Calu3 (cell line): ENCODE results near the gene ITPK1. TPM values are rescaled to one million over a fixed set of nuclear protein-coding genes. Genes with fewer than 3 reads are reported as not detected.

Experiments
- BruUV-seq: library from RNA; stranded (reverse); fragments of 400-500 nt; replicated peaks from 2 replicates; lab custom pipeline; 2021; lab: Mats Ljungman, UMichigan
- CTCF ChIA-PET: fragments of 300-600 bp; sonication (Branson Sonifier 250); formaldehyde crosslinking; loops from one replicate; lab custom pipeline; 2022; ENCODE audit warnings: antibody characterized with exemption; lab: Charles Lee
- DNase-seq: peaks from one replicate; pipeline ENCODE4 v3.0.0; 2022
- H3K27ac Mint-ChIP-seq: one replicate; pipeline ENCODE4 v1.8.0; 2022; ENCODE audit warnings: mixed read lengths; ENCODE audit not compliant: unreplicated experiment
- H3K27me3 Mint-ChIP-seq: one replicate; pipeline ENCODE4 v1.8.0; 2022; ENCODE audit warnings: mixed read lengths; ENCODE audit not compliant: unreplicated experiment
- H3K36me3 Mint-ChIP-seq: one replicate; pipeline ENCODE4 v1.8.0; 2022; ENCODE audit warnings: mild to moderate bottlenecking, moderate library complexity, mixed read lengths; ENCODE audit not compliant: insufficient read depth, unreplicated experiment
- H3K4me1 Mint-ChIP-seq: one replicate; pipeline ENCODE4 v1.8.0; 2022; ENCODE audit warnings: mild to moderate bottlenecking, low read depth, mixed read lengths; ENCODE audit not compliant: unreplicated experiment
- H3K4me3 Mint-ChIP-seq: one replicate; pipeline ENCODE4 v1.8.0; 2022; ENCODE audit warnings: mild to moderate bottlenecking, low read depth, moderate library complexity, mixed read lengths; ENCODE audit not compliant: unreplicated experiment
- H3K9me3 Mint-ChIP-seq: one replicate; pipeline ENCODE4 v1.8.0; 2022; ENCODE audit warnings: low read depth, mixed read lengths; ENCODE audit not compliant: unreplicated experiment
- CTCF ChIP-seq: fragments of 200-600 bp; IDR thresholded peaks from one replicate; pipeline ENCODE4 v1.8.0; 2022; ENCODE audit warnings: antibody characterized with exemption; ENCODE audit not compliant: unreplicated experiment
- intact Hi-C: fragments of 100-400 bp; cut with micrococcal nuclease; formaldehyde crosslinking; loops from one replicate; pipeline ENCODE4 v1.10.0; 2022; ENCODE audit not compliant: unreplicated experiment
- total RNA-seq: library from RNA; stranded (reverse); gene quantifications from 2 replicates; pipeline ENCODE4 v1.2.3, GENCODE V29; 2022

The ITPK1 gene
- total RNA-seq, 1 experiment from 2014 or later: 94.3 TPM

- Mint-ChIP-seq H3K27me3 (no peaks in the 10 kb centered on the region), H3K27ac (peak overlapping the region; percentile 88), H3K4me3 (peak overlapping the region; percentile 50), H3K9me3 (no peaks in the 10 kb centered on the region), H3K36me3 (peaks cover 41% of the 10 kb centered on the region), H3K4me1 (peaks cover 86% of the 10 kb centered on the region)
- intact Hi-C loops: loop anchor here (2.0 to 5.0 kb wide), 3 partner anchors 28 to 98 kb away; no protein-coding TSS in a partner anchor
- CTCF ChIA-PET: interaction anchor here (1.5 kb wide), 1 partner anchor 13 kb away, joined by 3 read pairs; no protein-coding TSS in a partner anchor
- peak; percentile 43 for DNase-seq
- no peak for TF ChIP-seq CTCF
- no TSS peak for BruUV-seq
Observed at GRCh38 chr14:93045211-93045674, 70.5 kb downstream of the ITPK1 start.

GRCh38 chr14:93044556-93044955 is 71.2 kb downstream of the ITPK1 start:
- Mint-ChIP-seq H3K27me3 (no peaks in the 10 kb centered on the region), H3K9me3 (no peaks in the 10 kb centered on the region), H3K4me1 (peaks cover 86% of the 10 kb centered on the region), H3K4me3 (peak overlapping the region; percentile 50), H3K36me3 (peaks cover 42% of the 10 kb centered on the region), H3K27ac (peak overlapping the region; percentile 88)
- CTCF ChIA-PET: interaction anchor here (1.5 to 2.1 kb wide), 2 partner anchors 12 to 69 kb away, joined by 3 to 17 read pairs; no protein-coding TSS in a partner anchor
- BruUV-seq: no TSS peak
- no peak for TF ChIP-seq CTCF
- intact Hi-C loops: loop anchor here (1.0 to 5.0 kb wide), 4 partner anchors 8 to 288 kb away; partner anchors contain the start of gene BTBD7
- DNase-seq: peak; percentile 52

GRCh38 chr14:93044121-93044520 is 71.6 kb downstream of the ITPK1 start:
- CTCF ChIA-PET: interaction anchor here (0.5 to 2.1 kb wide), 4 partner anchors 9 to 69 kb away, joined by 3 to 17 read pairs (median 4); no protein-coding TSS in a partner anchor
- peak; percentile 63 for DNase-seq
- intact Hi-C loops: loop anchor here (1.0 to 5.0 kb wide), 4 partner anchors 8 to 288 kb away; partner anchors contain the start of gene BTBD7
- Mint-ChIP-seq H3K36me3 (peaks cover 38% of the 10 kb centered on the region), H3K4me3 (peak overlapping the region; percentile 50), H3K9me3 (no peaks in the 10 kb centered on the region), H3K27me3 (no peaks in the 10 kb centered on the region), H3K4me1 (peaks cover 86% of the 10 kb centered on the region), H3K27ac (peak overlapping the region; percentile 88)
- BruUV-seq: no TSS peak
- no peak for TF ChIP-seq CTCF

- BruUV-seq: TSS peak; percentile 68
- Mint-ChIP-seq H3K4me1 (peaks cover 87% of the 10 kb centered on the region), H3K27me3 (no peaks in the 10 kb centered on the region), H3K4me3 (peak overlapping the region; percentile 50), H3K9me3 (no peaks in the 10 kb centered on the region), H3K27ac (peak overlapping the region; percentile 88), H3K36me3 (peaks cover 35% of the 10 kb centered on the region)
- DNase-seq: peak; percentile 96
- intact Hi-C loops: loop anchor here (5.0 kb wide), 1 partner anchor 289 kb away; the partner anchor contains the start of gene BTBD7
- no peak for TF ChIP-seq CTCF
- CTCF ChIA-PET: interaction anchor here (0.5 to 2.1 kb wide), 5 partner anchors 8 to 176 kb away, joined by 3 to 17 read pairs (median 4); no protein-coding TSS in a partner anchor
Observed at GRCh38 chr14:93042968-93043940, 72.5 kb downstream of the ITPK1 start.
